Measurements from ENCODE around the gene USP5. TPM values are rescaled to one million over a fixed set of nuclear protein-coding genes. Genes with fewer than 3 reads are reported as not detected.

The USP5 gene
- total and polyA plus RNA-seq, 2 of the 8 experiments (the other 6 are each of a cell fraction or from before 2014, with no cell fraction given): 66.5 to 148 TPM

GRCh38 chr12:6807170-6807569, 44.8 kb upstream of the USP5 start:
- Histone ChIP-seq H2BK20ac (ENCODE audit: low read length) (no peak overlapping the region), H3K36me3 (ENCODE audit: control insufficient read depth in 2 of 4, insufficient read depth in 4 of 4, low read length in 3 of 4) (no peaks in the 10 kb centered on the region), H3K23me2 (ENCODE audit: low read depth, low read length) (no peaks in the 10 kb centered on the region), H3K79me1 (ENCODE audit: low read depth, low read length) (no peaks in the 10 kb centered on the region), H2AK5ac (ENCODE audit: low read depth, low read length) (no peak overlapping the region), H4K20me1 (replicated peaks in 1 of 2; ENCODE audit: control insufficient read depth in 1 of 2, insufficient read depth in 2 of 2, low read length in 2 of 2) (no peaks in the 10 kb centered on the region), H2BK120ac (replicated peaks; ENCODE audit: low read depth, low read length) (no peak overlapping the region), H3K18ac (ENCODE audit: extremely low read depth, low read length) (no peak overlapping the region), H3K4me2 (ENCODE audit: insufficient read depth in 1 of 2, low read depth in 2 of 2, low read length in 2 of 2) (no peak overlapping the region), H3K4ac (replicated peaks; ENCODE audit: insufficient read length, low read depth, low read length) (no peak overlapping the region), H4K8ac (ENCODE audit: extremely low read depth, insufficient read depth, low read length) (no peak overlapping the region), H2AFZ (ENCODE audit: low read length) (no peak overlapping the region), H2BK15ac (ENCODE audit: low read length) (no peak overlapping the region), H3K14ac (ENCODE audit: insufficient read length) (no peak overlapping the region), H4K91ac (replicated peaks; ENCODE audit: insufficient read length, low read length) (no peak overlapping the region), H3K56ac (replicated peaks; ENCODE audit: insufficient read length, low read depth, low read length) (no peak overlapping the region), H3K9ac (replicated peaks in 1 of 4; ENCODE audit: extremely low read depth in 1 of 4, low read depth in 3 of 4, low read length in 3 of 4) (no peak overlapping the region), H3K4me3 (ENCODE audit: extremely low read depth in 1 of 4, insufficient read depth in 2 of 4, low read depth in 3 of 4, low read length in 4 of 4) (no peak overlapping the region), H3K27ac (ENCODE audit: low read depth, low read length) (no peak overlapping the region), H3K27me3 (replicated peaks in 1 of 4; ENCODE audit: control insufficient read depth in 3 of 4, extremely low read depth in 1 of 4, insufficient read depth in 3 of 4, low read length in 3 of 4) (no peaks in the 10 kb centered on the region), H2BK12ac (ENCODE audit: low read depth, low read length) (no peak overlapping the region), H3K79me2 (ENCODE audit: control insufficient read depth in 1 of 2, insufficient read depth in 2 of 2, low read length in 2 of 2) (no peaks in the 10 kb centered on the region), H4K5ac (ENCODE audit: insufficient read length, low read depth, low read length) (no peak overlapping the region), H3K23ac (ENCODE audit: insufficient read length) (no peak overlapping the region), H3K4me1 (replicated peaks in 1 of 4; ENCODE audit: control insufficient read depth in 3 of 4, insufficient read depth in 4 of 4, low read length in 3 of 4) (peaks cover 0 to 4% (median 2%) of the 10 kb centered on the region in 4 experiments; a peak in 4 of 7 replicates), H3K9me3 (ENCODE audit: insufficient read depth in 2 of 2, low read depth in 1 of 2, low read length in 1 of 2) (0 out of 4 replicates have a peak, but pooled peaks cover 0 to 2% of the 10 kb centered on the region in 2 experiments), H2BK5ac (ENCODE audit: low read depth, low read length) (no peak overlapping the region)
- ChIA-PET CTCF (ENCODE audit: partially characterized antibody) (interaction anchor here (2.9 kb wide), 1 partner anchor 29 kb away, joined by 9 read pairs; no protein-coding TSS in a partner anchor), POLR2A (ENCODE audit: partially characterized antibody) (interaction anchor here (0.6 kb wide), 1 partner anchor 18 kb away, joined by 3 read pairs; no protein-coding TSS in a partner anchor)
- FAIRE-seq: no peak
- 84% methylated on average over 1 of the region's 1 CpG; no CpG with 5 or more reads in 1 of the 2 experiments for WGBS, 2 experiments (ENCODE audit: extremely low coverage in 1 of 2, insufficient coverage in 1 of 2, insufficient read length in 1 of 2, insufficient replicate concordance in 2 of 2, low coverage in 1 of 2, low lambda C conversion rate in 2 of 2, missing lambda C conversion rate in 1 of 2)
- TF ChIP-seq TCF12 (IDR thresholded peaks at IDR 0.05; ENCODE audit: low read depth, low read length) (no peak), ASH2L (IDR thresholded peaks at IDR 0.05; ENCODE audit: low read length) (no peak), CBX5 (IDR thresholded peaks at IDR 0.05; ENCODE audit: low read depth, low read length) (no peak), SP1 (IDR thresholded peaks at IDR 0.05; ENCODE audit: low read depth, low read length) (no peak), MAFK (IDR thresholded peaks at IDR 0.05; ENCODE audit: low read depth, low read length) (no peak), EGR1 (IDR thresholded peaks at IDR 0.05; ENCODE audit: borderline replicate concordance, low read depth, low read length) (no peak), CHD2 (IDR thresholded peaks at IDR 0.05; ENCODE audit: low read length) (no peak)
- no peak for DNase-seq (ENCODE audit: low read depth in 1 of 2, low spot score in 2 of 2)

Measured in H1 (cell line).